ENCODE data around the gene SCYGR7. TPM values are rescaled to one million over a fixed set of nuclear protein-coding genes. Genes with fewer than 3 reads are reported as not detected.

Gene SCYGR7
- total and polyA plus RNA-seq, 4 donors = not detected

GRCh38 chr2:227774895-227775842 lies 47.0 kb downstream of the SCYGR7 start:
- no peak for DNase-seq (ENCODE audit: low spot score)

More at GRCh38 chr2:227774895-227775842, 47.0 kb downstream of the SCYGR7 start:
- TF ChIP-seq EGR1 (IDR thresholded peaks at IDR 0.05; ENCODE audit: low read depth in 2 of 2) (no peak), NR2F2 (IDR thresholded peaks at IDR 0.05) (no peak), HNF4G (IDR thresholded peaks at IDR 0.05) (no peak), ZBTB33 (IDR thresholded peaks at IDR 0.05) (no peak), YY1 (IDR thresholded peaks at IDR 0.05) (no peak), SP1 (IDR thresholded peaks at IDR 0.05) (no peak), RXRA (IDR thresholded peaks at IDR 0.05) (no peak), TAF1 (conservative IDR thresholded peaks at IDR 0.05) (no peak), GABPA (IDR thresholded peaks at IDR 0.05 in 1 of 2, conservative IDR thresholded peaks at IDR 0.05 in 1 of 2) (no peak), REST (IDR thresholded peaks at IDR 0.05) (no peak), HNF4A (conservative IDR thresholded peaks at IDR 0.05) (no peak)
- Histone ChIP-seq H3K9me3 (ENCODE audit: control insufficient read depth in 4 of 4, low read length in 3 of 4) (no peaks in the 10 kb centered on the region), H3K27ac (ENCODE audit: low read depth in 1 of 2, low read length in 2 of 2) (no peak overlapping the region), H3K27me3 (ENCODE audit: control insufficient read depth in 4 of 4, insufficient read depth in 4 of 4, low read length in 3 of 4) (no peaks in the 10 kb centered on the region), H3K4me1 (ENCODE audit: control insufficient read depth in 4 of 4, insufficient read depth in 4 of 4, low read length in 3 of 4) (no peaks in the 10 kb centered on the region), H3K9ac (ENCODE audit: low read depth in 1 of 2, low read length in 2 of 2) (no peak overlapping the region), H3K36me3 (ENCODE audit: control insufficient read depth in 4 of 4, insufficient read depth in 3 of 4, low read depth in 1 of 4, low read length in 3 of 4) (no peaks in the 10 kb centered on the region), H3K4me3 (ENCODE audit: low read depth in 1 of 3, low read length in 3 of 3) (no peak overlapping the region)
- WGBS = 82% methylated on average over 6 of the region's 6 CpGs

Small RNAs within 50 kb of the gene (small RNA-seq; reads per million reads assigned to genes)
- gene RNA5SP121 (not detected), gene SNRPGP8 (not detected)

Other genes starting within 250 kb of the SCYGR7 start
- gene SCYGR2, start 129.4 kb upstream of the SCYGR7 start, total RNA-seq = not detected
- not detected for gene SCYGR2, start 129.4 kb upstream of the SCYGR7 start, polyA plus RNA-seq
- gene SCYGR3, start 113.5 kb upstream of the SCYGR7 start, total RNA-seq = not detected
- gene SCYGR3, start 113.5 kb upstream of the SCYGR7 start, polyA plus RNA-seq = not detected
- not detected for gene SCYGR4, start 110.8 kb upstream of the SCYGR7 start, total RNA-seq
- not detected for gene SCYGR4, start 110.8 kb upstream of the SCYGR7 start, polyA plus RNA-seq
- gene SCYGR5, start 61.5 kb upstream of the SCYGR7 start, total RNA-seq = not detected
- not detected for gene SCYGR5, start 61.5 kb upstream of the SCYGR7 start, polyA plus RNA-seq
- gene SLC19A3, start 10.3 kb upstream of the SCYGR7 start, total RNA-seq = 10 to 100 TPM; 12.4 to 12.9 TPM
- gene SLC19A3, start 10.3 kb upstream of the SCYGR7 start, polyA plus RNA-seq = 1 to 10 TPM; 4.2 to 4.5 TPM
- gene SCYGR6, start 3.6 kb upstream of the SCYGR7 start, total RNA-seq = not detected
- not detected for gene SCYGR6, start 3.6 kb upstream of the SCYGR7 start, polyA plus RNA-seq
- not detected for gene SCYGR8, start 17.6 kb downstream of the SCYGR7 start, total RNA-seq
- gene SCYGR8, start 17.6 kb downstream of the SCYGR7 start, polyA plus RNA-seq = not detected
- gene CCL20, start 85.5 kb downstream of the SCYGR7 start, total RNA-seq = 1 to 10 TPM; 1.0 to 5.9 TPM
- 1 to 10 TPM in 1 of 2 donors, under 1 TPM in 1; 0.36 to 1.6 TPM for gene CCL20, start 85.5 kb downstream of the SCYGR7 start, polyA plus RNA-seq
- gene DAW1, start 143.3 kb downstream of the SCYGR7 start, total RNA-seq = not detected
- not detected for gene DAW1, start 143.3 kb downstream of the SCYGR7 start, polyA plus RNA-seq